ENCODE results near the gene RAP1A. TPM values are rescaled to one million over a fixed set of nuclear protein-coding genes. Genes with fewer than 3 reads are reported as not detected.

The RAP1A gene
- total RNA-seq, 1 experiment from 2014 or later: 26.7 TPM

DNA sequence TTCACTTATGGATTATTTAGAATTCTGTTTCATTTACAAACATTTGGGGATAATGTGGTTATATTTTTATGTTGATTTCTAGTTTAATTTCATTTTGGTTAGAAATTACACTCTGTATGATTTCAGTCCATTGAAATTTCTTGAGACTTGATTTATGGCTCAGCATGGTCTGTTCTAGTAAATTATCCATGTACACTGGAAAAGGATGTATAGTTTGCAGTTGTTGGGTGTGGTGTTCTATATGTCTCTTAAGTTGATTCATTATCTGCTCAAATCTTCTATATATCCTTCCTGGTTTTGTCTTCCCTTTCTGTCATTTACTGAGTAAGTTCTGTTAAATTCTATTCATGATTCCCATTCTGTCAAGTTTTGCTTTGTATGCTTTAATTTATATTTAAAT, 52.3 kb downstream of the RAP1A start:
- Mint-ChIP-seq H3K9me3 (peaks cover 4 to 5% of the 10 kb centered on the region in 2 experiments; a peak in 3 of 5 replicates), H3K27ac (no peak overlapping the region), H3K36me3 (ENCODE audit: insufficient read depth in 1 of 3, low read depth in 3 of 3) (peaks cover 6 to 10% (median 7%) of the 10 kb centered on the region in 3 experiments), H3K27me3 (ENCODE audit: low read depth) (no peaks in the 10 kb centered on the region), H3K4me3 (no peak overlapping the region), H3K4me1 (peaks cover 9 to 12% of the 10 kb centered on the region in 2 experiments)
- no peaks in the 10 kb centered on the region for H3K23me2 ChIP-seq (ENCODE audit: insufficient read length, low read depth, low read length, poor library complexity, severe bottlenecking)
- no peak for DNase-seq
- no peak overlapping the region for H3K4ac ChIP-seq (ENCODE audit: low read depth, low read length)
- no peak overlapping the region for H3K9ac ChIP-seq (ENCODE audit: extremely low read depth, insufficient read length, low read length)
- TF ChIP-seq, protein P1, sequence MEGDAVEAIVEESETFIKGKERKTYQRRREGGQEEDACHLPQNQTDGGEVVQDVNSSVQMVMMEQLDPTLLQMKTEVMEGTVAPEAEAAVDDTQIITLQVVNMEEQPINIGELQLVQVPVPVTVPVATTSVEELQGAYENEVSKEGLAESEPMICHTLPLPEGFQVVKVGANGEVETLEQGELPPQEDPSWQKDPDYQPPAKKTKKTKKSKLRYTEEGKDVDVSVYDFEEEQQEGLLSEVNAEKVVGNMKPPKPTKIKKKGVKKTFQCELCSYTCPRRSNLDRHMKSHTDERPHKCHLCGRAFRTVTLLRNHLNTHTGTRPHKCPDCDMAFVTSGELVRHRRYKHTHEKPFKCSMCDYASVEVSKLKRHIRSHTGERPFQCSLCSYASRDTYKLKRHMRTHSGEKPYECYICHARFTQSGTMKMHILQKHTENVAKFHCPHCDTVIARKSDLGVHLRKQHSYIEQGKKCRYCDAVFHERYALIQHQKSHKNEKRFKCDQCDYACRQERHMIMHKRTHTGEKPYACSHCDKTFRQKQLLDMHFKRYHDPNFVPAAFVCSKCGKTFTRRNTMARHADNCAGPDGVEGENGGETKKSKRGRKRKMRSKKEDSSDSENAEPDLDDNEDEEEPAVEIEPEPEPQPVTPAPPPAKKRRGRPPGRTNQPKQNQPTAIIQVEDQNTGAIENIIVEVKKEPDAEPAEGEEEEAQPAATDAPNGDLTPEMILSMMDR (conservative IDR thresholded peaks at IDR 0.05): no peak
- no peak overlapping the region for H2BK20ac ChIP-seq (ENCODE audit: low read depth, low read length, poor library complexity, severe bottlenecking)
- H3K9me3 ChIP-seq (ENCODE audit: control insufficient read depth, low read depth, low read length): no peaks in the 10 kb centered on the region
- no peak overlapping the region for H3K56ac ChIP-seq (ENCODE audit: insufficient read length, low read depth, low read length)
- no peaks in the 10 kb centered on the region for H3K4me1 ChIP-seq (ENCODE audit: insufficient read depth, low read length)
- no peak overlapping the region for H4K91ac ChIP-seq (ENCODE audit: insufficient read length, low read depth, low read length)
- no peak overlapping the region for H2AFZ ChIP-seq (ENCODE audit: low read length)
- H3K23ac ChIP-seq (ENCODE audit: insufficient read length, low read depth, low read length): no peak overlapping the region
- H4K5ac ChIP-seq (ENCODE audit: insufficient read length, low read depth, low read length): no peak overlapping the region
- no peak overlapping the region for H4K8ac ChIP-seq (replicated peaks; ENCODE audit: insufficient read length, low read depth, low read length)
- H3T11ph ChIP-seq (ENCODE audit: low read length): no peak overlapping the region
- H2AK5ac ChIP-seq (ENCODE audit: insufficient read length, low read length): no peak overlapping the region
- no peak overlapping the region for H2BK120ac ChIP-seq (ENCODE audit: low read depth, low read length, poor library complexity, severe bottlenecking)
- H2BK12ac ChIP-seq (ENCODE audit: insufficient read length, low read depth, low read length): no peak overlapping the region
- no peak overlapping the region for H3K18ac ChIP-seq (ENCODE audit: insufficient read length, low read depth, low read length)
- H4K20me1 ChIP-seq (ENCODE audit: control insufficient read depth, insufficient read depth, insufficient read length): no peaks in the 10 kb centered on the region
- no peak overlapping the region for H3K27ac ChIP-seq (ENCODE audit: insufficient read length, low read depth, low read length)
- H2BK15ac ChIP-seq (ENCODE audit: low read depth, low read length): no peak overlapping the region
- peaks cover 2% of the 10 kb centered on the region; the same call in 1 of the 2 replicates for H3K79me2 ChIP-seq (ENCODE audit: insufficient read depth, low read length)
- no peaks in the 10 kb centered on the region for H3K27me3 ChIP-seq (ENCODE audit: insufficient read depth, low read length)
- no peak overlapping the region for H3K14ac ChIP-seq (ENCODE audit: insufficient read depth, low read length)
- H3K4me2 ChIP-seq (ENCODE audit: insufficient read depth, insufficient read length, low read length): no peak overlapping the region
- no peak overlapping the region for H2BK5ac ChIP-seq (ENCODE audit: insufficient read length, low read length)
- no peaks in the 10 kb centered on the region for H3K79me1 ChIP-seq (ENCODE audit: insufficient read depth, low read depth, low read length, poor library complexity, severe bottlenecking)
